GM12878 (cell line): ENCODE results near the gene NAA38. TPM values are rescaled to one million over a fixed set of nuclear protein-coding genes. Genes with fewer than 3 reads are reported as not detected.

Experiments used
- CEBPB ChIP-seq, 2 experiments: fragments of 150-350 bp in 1 of 2; IDR thresholded peaks; 2 replicates each; pipeline ENCODE4 v1.6.1; 2012 to 2014; ENCODE audit warnings: low read depth in 2 of 2, low read length in 2 of 2, borderline replicate concordance in 1 of 2, inconsistent platforms in 1 of 2
- CHD2 ChIP-seq: IDR thresholded peaks from 2 replicates; pipeline ENCODE4 v1.6.1; 2011; ENCODE audit warnings: low read depth, low read length, improper control_type of control experiment, borderline replicate concordance
- CREB1 ChIP-seq: IDR thresholded peaks from 2 replicates; pipeline ENCODE4 v1.6.1; 2012; ENCODE audit warnings: low read depth, mild to moderate bottlenecking, inconsistent platforms
- DPF2 ChIP-seq: fragments of 450-650 bp; IDR thresholded peaks from 2 replicates; pipeline ENCODE4 v1.6.1; 2017; ENCODE audit warnings: mild to moderate bottlenecking
- KLF5 ChIP-seq: fragments of 450-650 bp; IDR thresholded peaks from 2 replicates; pipeline ENCODE4 v1.6.1; 2014; ENCODE audit warnings: mild to moderate bottlenecking; ENCODE audit not compliant: partially characterized antibody
- MYB ChIP-seq: fragments of 150-350 bp; IDR thresholded peaks from 2 replicates; pipeline ENCODE4 v1.6.1; 2014; ENCODE audit warnings: mild to moderate bottlenecking, low read depth, low read length, borderline replicate concordance
- MYC ChIP-seq: IDR thresholded peaks from 2 replicates; pipeline ENCODE4 v1.6.1; 2011; ENCODE audit warnings: mild to moderate bottlenecking, low read length, moderate library complexity, inconsistent platforms; ENCODE audit not compliant: insufficient read depth, insufficient replicate concordance, insufficient read length, severe bottlenecking
- RB1 ChIP-seq: fragments of 450-650 bp; formaldehyde crosslinking; IDR thresholded peaks from 2 replicates; pipeline ENCODE4 v1.6.1; 2017; ENCODE audit warnings: mild to moderate bottlenecking, borderline replicate concordance
- SIN3A ChIP-seq: IDR thresholded peaks from 2 replicates; pipeline ENCODE4 v1.6.1; 2012; ENCODE audit warnings: low read depth, low read length, improper control_type of control experiment
- SMAD1 ChIP-seq: fragments of 450-650 bp; IDR thresholded peaks from 2 replicates; pipeline ENCODE4 v1.6.1; 2018; ENCODE audit warnings: mild to moderate bottlenecking, low read depth; ENCODE audit not compliant: partially characterized antibody
- TAF1 ChIP-seq: IDR thresholded peaks from 2 replicates; pipeline ENCODE4 v1.6.1; 2011; ENCODE audit warnings: mild to moderate bottlenecking, low read depth, low read length, borderline replicate concordance
- TARDBP ChIP-seq: IDR thresholded peaks from 2 replicates; pipeline ENCODE4 v1.6.1; 2016; ENCODE audit warnings: borderline replicate concordance
- YY1 ChIP-seq: IDR thresholded peaks from 2 replicates; pipeline ENCODE4 v1.6.1; 2011; ENCODE audit warnings: low read depth, mild to moderate bottlenecking, low read length
- polyA plus RNA-seq, 11 experiments: library from polyadenylated mRNA; depleted of rRNA in 4 of 11; unstranded in 6 of 11; stranded (reverse) in 5 of 11; fragments of >200 nt; fragmentation: Nextera tagmentation in 4 of 11; fragmentation: Illumina TruSeq in 1 of 11; extraction: Ambion mirVana in 4 of 11; extraction: Trizol in 1 of 11; gene quantifications; 1 replicate in 1 of 11; 2 replicates in 10 of 11; pipeline versions ENCODE4 v1.2.1 to v1.2.3, GENCODE V29; 2011 to 2016; ENCODE audit warnings: inconsistent platforms in 2 of 11, missing spikeins in 2 of 11, low read depth in 1 of 11
- total RNA-seq, 4 experiments: library from RNA; depleted of rRNA in 3 of 4; stranded (reverse); fragments of >200 nt in 3 of 4; fragmentation: Illumina TruSeq in 1 of 4; extraction: Trizol in 1 of 4; gene quantifications; 2 replicates each; pipeline versions ENCODE4 v1.2.1 to v1.2.3, GENCODE V29; 2013 to 2021
- TF ChIP-seq, protein P1 (sequence below): fragments of 450-650 bp; formaldehyde crosslinking; IDR thresholded peaks from 2 replicates; pipeline ENCODE4 v1.4.0; 2020; ENCODE audit warnings: mild to moderate bottlenecking, moderate library complexity
- TF ChIP-seq, protein P2 (sequence below): fragments of 450-650 bp; formaldehyde crosslinking; IDR thresholded peaks from 2 replicates; pipeline ENCODE4 v1.5.0; 2022; ENCODE audit warnings: mild to moderate bottlenecking, missing genetic modification characterization
- TF ChIP-seq, protein P3 (sequence below): fragments of 150-350 bp; IDR thresholded peaks from 2 replicates; pipeline ENCODE4 v1.6.1; 2014; ENCODE audit warnings: mild to moderate bottlenecking, low read depth, low read length
- TF ChIP-seq, protein P4 (sequence below): fragments of 150-350 bp; IDR thresholded peaks from 2 replicates; pipeline ENCODE4 v1.6.1; 2016; ENCODE audit warnings: low read depth, low read length

NAA38 gene
- total and polyA plus RNA-seq, 10 of the 15 experiments (the other 5 are each of a cell fraction or from before 2014, with no cell fraction given), result 31.5 to 337 (median 215) TPM

DNA sequence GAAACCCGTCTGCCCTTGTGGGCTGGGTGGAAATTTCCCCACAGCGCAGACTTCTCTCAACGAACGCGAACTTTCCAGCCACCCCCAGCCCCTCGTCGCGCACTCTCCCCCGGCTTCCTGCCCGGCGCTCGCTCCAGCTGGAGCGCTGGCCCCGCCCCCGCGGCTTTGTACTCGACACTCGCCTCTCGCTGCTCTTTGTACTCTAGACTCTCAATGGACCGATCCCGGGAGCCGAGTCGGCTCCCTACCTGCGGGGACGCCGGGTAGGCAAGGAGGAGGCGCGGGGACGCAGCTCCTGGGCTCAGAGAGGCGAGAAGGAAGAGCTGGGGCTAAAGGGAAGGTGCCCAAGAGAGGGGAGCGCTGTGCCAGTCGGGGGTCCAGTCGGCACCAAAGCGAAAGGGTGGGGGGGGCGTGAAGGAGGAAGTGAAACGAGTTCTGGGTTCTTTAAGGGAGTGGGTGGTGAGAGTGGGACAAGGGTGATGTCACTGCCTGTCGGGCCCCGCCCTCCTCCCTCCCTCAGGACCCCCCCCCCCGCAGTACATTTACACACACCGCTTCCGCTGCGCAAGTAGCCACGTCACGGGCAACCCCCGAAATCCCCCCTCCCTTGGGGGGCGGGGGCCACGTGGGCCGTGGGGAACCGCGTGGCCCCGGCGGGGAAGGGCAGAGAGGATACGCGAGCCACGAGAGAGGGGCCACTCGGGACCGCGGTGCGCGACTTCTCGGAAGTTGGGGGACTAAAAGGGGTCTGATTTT lies 13.6 kb downstream of the NAA38 start (continued):
- TF ChIP-seq, protein P1, sequence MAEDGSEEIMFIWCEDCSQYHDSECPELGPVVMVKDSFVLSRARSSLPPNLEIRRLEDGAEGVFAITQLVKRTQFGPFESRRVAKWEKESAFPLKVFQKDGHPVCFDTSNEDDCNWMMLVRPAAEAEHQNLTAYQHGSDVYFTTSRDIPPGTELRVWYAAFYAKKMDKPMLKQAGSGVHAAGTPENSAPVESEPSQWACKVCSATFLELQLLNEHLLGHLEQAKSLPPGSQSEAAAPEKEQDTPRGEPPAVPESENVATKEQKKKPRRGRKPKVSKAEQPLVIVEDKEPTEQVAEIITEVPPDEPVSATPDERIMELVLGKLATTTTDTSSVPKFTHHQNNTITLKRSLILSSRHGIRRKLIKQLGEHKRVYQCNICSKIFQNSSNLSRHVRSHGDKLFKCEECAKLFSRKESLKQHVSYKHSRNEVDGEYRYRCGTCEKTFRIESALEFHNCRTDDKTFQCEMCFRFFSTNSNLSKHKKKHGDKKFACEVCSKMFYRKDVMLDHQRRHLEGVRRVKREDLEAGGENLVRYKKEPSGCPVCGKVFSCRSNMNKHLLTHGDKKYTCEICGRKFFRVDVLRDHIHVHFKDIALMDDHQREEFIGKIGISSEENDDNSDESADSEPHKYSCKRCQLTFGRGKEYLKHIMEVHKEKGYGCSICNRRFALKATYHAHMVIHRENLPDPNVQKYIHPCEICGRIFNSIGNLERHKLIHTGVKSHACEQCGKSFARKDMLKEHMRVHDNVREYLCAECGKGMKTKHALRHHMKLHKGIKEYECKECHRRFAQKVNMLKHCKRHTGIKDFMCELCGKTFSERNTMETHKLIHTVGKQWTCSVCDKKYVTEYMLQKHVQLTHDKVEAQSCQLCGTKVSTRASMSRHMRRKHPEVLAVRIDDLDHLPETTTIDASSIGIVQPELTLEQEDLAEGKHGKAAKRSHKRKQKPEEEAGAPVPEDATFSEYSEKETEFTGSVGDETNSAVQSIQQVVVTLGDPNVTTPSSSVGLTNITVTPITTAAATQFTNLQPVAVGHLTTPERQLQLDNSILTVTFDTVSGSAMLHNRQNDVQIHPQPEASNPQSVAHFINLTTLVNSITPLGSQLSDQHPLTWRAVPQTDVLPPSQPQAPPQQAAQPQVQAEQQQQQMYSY, result no peak
- no peak for TF ChIP-seq CREB1
- no peak for TF ChIP-seq CHD2
- no peak for TF ChIP-seq MYB
- TF ChIP-seq, protein P2, sequence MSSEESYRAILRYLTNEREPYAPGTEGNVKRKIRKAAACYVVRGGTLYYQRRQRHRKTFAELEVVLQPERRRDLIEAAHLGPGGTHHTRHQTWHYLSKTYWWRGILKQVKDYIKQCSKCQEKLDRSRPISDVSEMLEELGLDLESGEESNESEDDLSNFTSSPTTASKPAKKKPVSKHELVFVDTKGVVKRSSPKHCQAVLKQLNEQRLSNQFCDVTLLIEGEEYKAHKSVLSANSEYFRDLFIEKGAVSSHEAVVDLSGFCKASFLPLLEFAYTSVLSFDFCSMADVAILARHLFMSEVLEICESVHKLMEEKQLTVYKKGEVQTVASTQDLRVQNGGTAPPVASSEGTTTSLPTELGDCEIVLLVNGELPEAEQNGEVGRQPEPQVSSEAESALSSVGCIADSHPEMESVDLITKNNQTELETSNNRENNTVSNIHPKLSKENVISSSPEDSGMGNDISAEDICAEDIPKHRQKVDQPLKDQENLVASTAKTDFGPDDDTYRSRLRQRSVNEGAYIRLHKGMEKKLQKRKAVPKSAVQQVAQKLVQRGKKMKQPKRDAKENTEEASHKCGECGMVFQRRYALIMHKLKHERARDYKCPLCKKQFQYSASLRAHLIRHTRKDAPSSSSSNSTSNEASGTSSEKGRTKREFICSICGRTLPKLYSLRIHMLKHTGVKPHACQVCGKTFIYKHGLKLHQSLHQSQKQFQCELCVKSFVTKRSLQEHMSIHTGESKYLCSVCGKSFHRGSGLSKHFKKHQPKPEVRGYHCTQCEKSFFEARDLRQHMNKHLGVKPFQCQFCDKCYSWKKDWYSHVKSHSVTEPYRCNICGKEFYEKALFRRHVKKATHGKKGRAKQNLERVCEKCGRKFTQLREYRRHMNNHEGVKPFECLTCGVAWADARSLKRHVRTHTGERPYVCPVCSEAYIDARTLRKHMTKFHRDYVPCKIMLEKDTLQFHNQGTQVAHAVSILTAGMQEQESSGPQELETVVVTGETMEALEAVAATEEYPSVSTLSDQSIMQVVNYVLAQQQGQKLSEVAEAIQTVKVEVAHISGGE (CRISPR knock-in tag), result no peak
- TF ChIP-seq, protein P3, sequence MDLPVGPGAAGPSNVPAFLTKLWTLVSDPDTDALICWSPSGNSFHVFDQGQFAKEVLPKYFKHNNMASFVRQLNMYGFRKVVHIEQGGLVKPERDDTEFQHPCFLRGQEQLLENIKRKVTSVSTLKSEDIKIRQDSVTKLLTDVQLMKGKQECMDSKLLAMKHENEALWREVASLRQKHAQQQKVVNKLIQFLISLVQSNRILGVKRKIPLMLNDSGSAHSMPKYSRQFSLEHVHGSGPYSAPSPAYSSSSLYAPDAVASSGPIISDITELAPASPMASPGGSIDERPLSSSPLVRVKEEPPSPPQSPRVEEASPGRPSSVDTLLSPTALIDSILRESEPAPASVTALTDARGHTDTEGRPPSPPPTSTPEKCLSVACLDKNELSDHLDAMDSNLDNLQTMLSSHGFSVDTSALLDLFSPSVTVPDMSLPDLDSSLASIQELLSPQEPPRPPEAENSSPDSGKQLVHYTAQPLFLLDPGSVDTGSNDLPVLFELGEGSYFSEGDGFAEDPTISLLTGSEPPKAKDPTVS, result 0 out of 2 replicates have a peak, but pooled peaks have one; percentile 5
- peak; percentile 79 for TF ChIP-seq MYC
- no peak for TF ChIP-seq DPF2
- no peak for TF ChIP-seq YY1
- TF ChIP-seq TAF1, result peak; percentile 59; the same call in 1 of the 2 replicates
- TF ChIP-seq RB1, result no peak
- peak; percentile 90; the same call in 1 of the 2 replicates for TF ChIP-seq SIN3A
- no peak for TF ChIP-seq SMAD1
- TF ChIP-seq KLF5, result no peak
- TF ChIP-seq CEBPB (IDR thresholded peaks at IDR 0.05; ENCODE audit: borderline replicate concordance in 1 of 2, low read depth in 2 of 2, low read length in 2 of 2), result no peak
- TF ChIP-seq, protein P4, sequence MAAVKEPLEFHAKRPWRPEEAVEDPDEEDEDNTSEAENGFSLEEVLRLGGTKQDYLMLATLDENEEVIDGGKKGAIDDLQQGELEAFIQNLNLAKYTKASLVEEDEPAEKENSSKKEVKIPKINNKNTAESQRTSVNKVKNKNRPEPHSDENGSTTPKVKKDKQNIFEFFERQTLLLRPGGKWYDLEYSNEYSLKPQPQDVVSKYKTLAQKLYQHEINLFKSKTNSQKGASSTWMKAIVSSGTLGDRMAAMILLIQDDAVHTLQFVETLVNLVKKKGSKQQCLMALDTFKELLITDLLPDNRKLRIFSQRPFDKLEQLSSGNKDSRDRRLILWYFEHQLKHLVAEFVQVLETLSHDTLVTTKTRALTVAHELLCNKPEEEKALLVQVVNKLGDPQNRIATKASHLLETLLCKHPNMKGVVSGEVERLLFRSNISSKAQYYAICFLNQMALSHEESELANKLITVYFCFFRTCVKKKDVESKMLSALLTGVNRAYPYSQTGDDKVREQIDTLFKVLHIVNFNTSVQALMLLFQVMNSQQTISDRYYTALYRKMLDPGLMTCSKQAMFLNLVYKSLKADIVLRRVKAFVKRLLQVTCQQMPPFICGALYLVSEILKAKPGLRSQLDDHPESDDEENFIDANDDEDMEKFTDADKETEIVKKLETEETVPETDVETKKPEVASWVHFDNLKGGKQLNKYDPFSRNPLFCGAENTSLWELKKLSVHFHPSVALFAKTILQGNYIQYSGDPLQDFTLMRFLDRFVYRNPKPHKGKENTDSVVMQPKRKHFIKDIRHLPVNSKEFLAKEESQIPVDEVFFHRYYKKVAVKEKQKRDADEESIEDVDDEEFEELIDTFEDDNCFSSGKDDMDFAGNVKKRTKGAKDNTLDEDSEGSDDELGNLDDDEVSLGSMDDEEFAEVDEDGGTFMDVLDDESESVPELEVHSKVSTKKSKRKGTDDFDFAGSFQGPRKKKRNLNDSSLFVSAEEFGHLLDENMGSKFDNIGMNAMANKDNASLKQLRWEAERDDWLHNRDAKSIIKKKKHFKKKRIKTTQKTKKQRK, result no peak
- no peak for TF ChIP-seq TARDBP
